ENCODE results near the gene ZFHX3. TPM values are rescaled to one million over a fixed set of nuclear protein-coding genes. Genes with fewer than 3 reads are reported as not detected.

The ZFHX3 gene
- total and polyA plus RNA-seq, 10 of the 15 experiments (the other 5 are each of a cell fraction or from before 2014, with no cell fraction given): 0.68 to 8.6 (median 2.0) TPM

- TF ChIP-seq, protein P1, sequence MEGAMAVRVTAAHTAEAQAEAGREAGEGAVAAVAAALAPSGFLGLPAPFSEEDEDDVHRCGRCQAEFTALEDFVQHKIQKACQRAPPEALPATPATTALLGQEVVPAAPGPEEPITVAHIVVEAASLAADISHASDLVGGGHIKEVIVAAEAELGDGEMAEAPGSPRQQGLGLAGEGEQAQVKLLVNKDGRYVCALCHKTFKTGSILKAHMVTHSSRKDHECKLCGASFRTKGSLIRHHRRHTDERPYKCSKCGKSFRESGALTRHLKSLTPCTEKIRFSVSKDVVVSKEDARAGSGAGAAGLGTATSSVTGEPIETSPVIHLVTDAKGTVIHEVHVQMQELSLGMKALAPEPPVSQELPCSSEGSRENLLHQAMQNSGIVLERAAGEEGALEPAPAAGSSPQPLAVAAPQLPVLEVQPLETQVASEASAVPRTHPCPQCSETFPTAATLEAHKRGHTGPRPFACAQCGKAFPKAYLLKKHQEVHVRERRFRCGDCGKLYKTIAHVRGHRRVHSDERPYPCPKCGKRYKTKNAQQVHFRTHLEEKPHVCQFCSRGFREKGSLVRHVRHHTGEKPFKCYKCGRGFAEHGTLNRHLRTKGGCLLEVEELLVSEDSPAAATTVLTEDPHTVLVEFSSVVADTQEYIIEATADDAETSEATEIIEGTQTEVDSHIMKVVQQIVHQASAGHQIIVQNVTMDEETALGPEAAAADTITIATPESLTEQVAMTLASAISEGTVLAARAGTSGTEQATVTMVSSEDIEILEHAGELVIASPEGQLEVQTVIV (IDR thresholded peaks at IDR 0.05; ENCODE audit: borderline replicate concordance, partially characterized antibody): no peak
- TF ChIP-seq, protein P2, sequence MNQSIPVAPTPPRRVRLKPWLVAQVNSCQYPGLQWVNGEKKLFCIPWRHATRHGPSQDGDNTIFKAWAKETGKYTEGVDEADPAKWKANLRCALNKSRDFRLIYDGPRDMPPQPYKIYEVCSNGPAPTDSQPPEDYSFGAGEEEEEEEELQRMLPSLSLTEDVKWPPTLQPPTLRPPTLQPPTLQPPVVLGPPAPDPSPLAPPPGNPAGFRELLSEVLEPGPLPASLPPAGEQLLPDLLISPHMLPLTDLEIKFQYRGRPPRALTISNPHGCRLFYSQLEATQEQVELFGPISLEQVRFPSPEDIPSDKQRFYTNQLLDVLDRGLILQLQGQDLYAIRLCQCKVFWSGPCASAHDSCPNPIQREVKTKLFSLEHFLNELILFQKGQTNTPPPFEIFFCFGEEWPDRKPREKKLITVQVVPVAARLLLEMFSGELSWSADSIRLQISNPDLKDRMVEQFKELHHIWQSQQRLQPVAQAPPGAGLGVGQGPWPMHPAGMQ (IDR thresholded peaks at IDR 0.05; ENCODE audit: borderline replicate concordance): no peak
Observed at GRCh38 chr16:72744076-72744793, 303.7 kb downstream of the ZFHX3 start (continued).

DNA sequence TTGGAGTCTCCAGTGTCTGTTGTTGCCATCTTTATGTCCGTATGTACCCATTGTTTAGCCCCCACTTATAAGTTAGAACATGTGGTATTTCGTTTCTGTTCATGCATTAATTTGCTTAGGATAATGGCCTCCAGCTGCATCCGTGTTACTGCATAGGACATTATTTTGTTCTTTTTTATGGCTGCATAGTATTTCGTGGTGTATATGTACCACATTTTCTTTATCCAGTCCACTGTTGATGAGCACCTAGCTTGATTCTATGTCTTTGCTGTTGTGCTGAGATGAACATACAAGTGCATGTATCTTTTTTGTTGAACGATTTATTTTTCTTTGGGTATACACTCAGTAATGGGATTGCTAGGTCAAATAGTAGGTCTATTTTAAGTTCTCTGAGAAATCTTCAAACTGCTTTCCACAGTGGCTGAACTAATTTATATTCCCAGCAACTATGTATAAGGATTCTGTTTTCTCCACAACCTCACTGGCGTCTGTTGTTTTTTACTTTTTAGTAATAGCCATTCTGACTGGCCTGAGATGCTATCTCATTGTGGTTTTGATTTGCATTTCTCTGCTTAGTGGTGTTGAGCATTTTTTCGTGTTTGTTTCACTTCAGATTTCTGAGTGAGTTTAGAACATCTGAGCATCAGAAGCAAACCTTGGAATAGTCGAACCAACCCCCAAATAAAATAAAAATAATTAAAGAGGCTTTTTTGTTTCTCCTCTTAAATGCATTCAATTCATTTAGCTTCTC lies 304.7 kb downstream of the ZFHX3 start:
- H3K9ac ChIP-seq (ENCODE audit: control insufficient read depth, insufficient read depth, low read length): no peak overlapping the region
- FAIRE-seq (peak; percentile 88), DNase-seq (ENCODE audit: low read depth, low spot score) (no peak), ATAC-seq (peak; percentile 93)
- H4K20me1 ChIP-seq (ENCODE audit: control insufficient read depth, insufficient read depth): no peaks in the 10 kb centered on the region
- no peaks in the 10 kb centered on the region for H3K36me3 ChIP-seq (ENCODE audit: control insufficient read depth in 2 of 2, insufficient read depth in 2 of 2, low read length in 1 of 2)
- no TSS peak for BruUV-seq (replicated peaks)
- POLR2A ChIA-PET: no interaction called here
- peaks cover 11% of the 10 kb centered on the region; the same call in 1 of the 2 replicates for H3K4me1 ChIP-seq (ENCODE audit: control insufficient read depth, insufficient read depth, low read length)
- H2AFZ ChIP-seq (ENCODE audit: control insufficient read depth, low read depth, low read length): no peak overlapping the region
- CTCF ChIA-PET: interaction anchor here (1.0 to 1.2 kb wide), 2 partner anchors 15 to 44 kb away, joined by 3 to 4 read pairs; no protein-coding TSS in a partner anchor
- in situ Hi-C loops (cut with MboI) (no loop called here), intact Hi-C loops (cut with micrococcal nuclease; ENCODE audit: unreplicated experiment) (no loop called here)
- RAD21 ChIA-PET (ENCODE audit: unreplicated experiment): no interaction called here
- SMC1A ChIA-PET (ENCODE audit: uncharacterized antibody, unreplicated experiment): interaction anchor here (0.6 to 1.3 kb wide), 4 partner anchors 8 to 827 kb away, joined by 3 to 4 read pairs (median 4); no protein-coding TSS in a partner anchor
- no peak overlapping the region for H3K4me3 ChIP-seq
- no peak overlapping the region; the same call in 1 of the 2 replicates for H3K4me2 ChIP-seq (ENCODE audit: control insufficient read depth, insufficient read depth)
- no peaks in the 10 kb centered on the region for H3K79me2 ChIP-seq (ENCODE audit: control insufficient read depth, insufficient read depth, low read length)
- no peaks in the 10 kb centered on the region for H3K9me3 ChIP-seq (replicated peaks; ENCODE audit: control insufficient read depth, insufficient read depth, low read length)
- 50% methylated on average over 8 of the region's 8 CpGs for WGBS (ENCODE audit: insufficient coverage, insufficient replicate concordance, low lambda C conversion rate, missing lambda C conversion rate)
- H3K27ac ChIP-seq (ENCODE audit: control insufficient read depth, insufficient read depth): no peak overlapping the region
- H3K27me3 ChIP-seq (replicated peaks in 1 of 2; ENCODE audit: control insufficient read depth in 2 of 2, insufficient read depth in 2 of 2, low read length in 1 of 2): no peaks in the 10 kb centered on the region
- TF ChIP-seq RUNX3 (IDR thresholded peaks at IDR 0.05; ENCODE audit: low read length) (peak; percentile 87), CREM (IDR thresholded peaks at IDR 0.05; ENCODE audit: low read depth) (no peak), ATF7 (IDR thresholded peaks at IDR 0.05; ENCODE audit: low read depth) (peak; percentile 34; the same call in 1 of the 2 replicates), NFYA (IDR thresholded peaks at IDR 0.05; ENCODE audit: borderline replicate concordance, low read depth, low read length) (no peak), POU2F2 (IDR thresholded peaks at IDR 0.05; ENCODE audit: borderline replicate concordance, low read depth, low read length) (peak; percentile 95), IKZF2 (IDR thresholded peaks at IDR 0.05) (0 out of 4 replicates have a peak, but pooled peaks of 1 of the 2 experiments have one; percentile 27), BCL11A (IDR thresholded peaks at IDR 0.05; ENCODE audit: low read depth, low read length) (0 out of 2 replicates have a peak, but pooled peaks have one; percentile 17), NR2C2 (IDR thresholded peaks at IDR 0.05; ENCODE audit: borderline replicate concordance, control insufficient read depth, insufficient read length, low read depth) (no peak), EZH2 (IDR thresholded peaks at IDR 0.05; ENCODE audit: borderline replicate concordance, control insufficient read depth, low read depth, low read length) (no peak)
